ENCODE data around the gene EFCAB14. TPM values are rescaled to one million over a fixed set of nuclear protein-coding genes. Genes with fewer than 3 reads are reported as not detected.

EFCAB14 gene
- total RNA-seq, 1 donor from 2014 or later, result 41.5 TPM

DNA sequence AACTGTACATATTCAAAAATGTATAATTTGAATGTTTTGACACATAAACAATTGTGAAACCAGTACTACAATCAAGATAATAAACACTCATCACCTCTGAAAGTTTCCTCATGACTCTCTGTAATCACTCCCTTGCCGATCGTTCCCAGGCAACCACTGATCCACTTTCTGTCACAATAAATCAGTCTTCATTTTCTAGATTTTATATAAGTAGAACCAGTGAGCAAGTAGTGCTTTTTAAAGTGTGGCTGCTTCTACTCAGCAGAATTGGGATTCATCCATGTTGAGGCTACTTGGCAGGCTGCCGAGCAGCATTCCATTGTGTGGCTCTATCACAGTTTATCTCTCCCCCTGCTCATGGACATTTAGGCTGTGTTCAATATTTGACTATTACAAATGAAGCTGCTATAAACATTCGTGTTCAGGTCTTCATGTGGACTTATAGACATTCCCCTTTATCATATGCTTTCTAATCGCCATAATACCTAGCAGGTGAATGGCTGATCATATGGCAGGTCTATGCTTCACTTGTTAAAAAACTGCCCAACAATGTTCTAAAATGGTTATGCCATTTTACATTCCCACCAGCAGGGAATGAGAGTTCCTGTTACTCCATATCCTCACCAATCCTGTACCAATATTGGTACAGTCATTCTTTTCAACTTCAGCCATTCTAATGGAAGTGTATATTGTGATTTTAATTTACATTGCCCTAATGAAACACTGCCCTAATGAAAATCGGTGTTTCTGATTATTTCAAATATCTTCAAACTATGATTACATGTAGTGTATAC lies 26.7 kb downstream of the EFCAB14 start:
- TF ChIP-seq, protein P1, sequence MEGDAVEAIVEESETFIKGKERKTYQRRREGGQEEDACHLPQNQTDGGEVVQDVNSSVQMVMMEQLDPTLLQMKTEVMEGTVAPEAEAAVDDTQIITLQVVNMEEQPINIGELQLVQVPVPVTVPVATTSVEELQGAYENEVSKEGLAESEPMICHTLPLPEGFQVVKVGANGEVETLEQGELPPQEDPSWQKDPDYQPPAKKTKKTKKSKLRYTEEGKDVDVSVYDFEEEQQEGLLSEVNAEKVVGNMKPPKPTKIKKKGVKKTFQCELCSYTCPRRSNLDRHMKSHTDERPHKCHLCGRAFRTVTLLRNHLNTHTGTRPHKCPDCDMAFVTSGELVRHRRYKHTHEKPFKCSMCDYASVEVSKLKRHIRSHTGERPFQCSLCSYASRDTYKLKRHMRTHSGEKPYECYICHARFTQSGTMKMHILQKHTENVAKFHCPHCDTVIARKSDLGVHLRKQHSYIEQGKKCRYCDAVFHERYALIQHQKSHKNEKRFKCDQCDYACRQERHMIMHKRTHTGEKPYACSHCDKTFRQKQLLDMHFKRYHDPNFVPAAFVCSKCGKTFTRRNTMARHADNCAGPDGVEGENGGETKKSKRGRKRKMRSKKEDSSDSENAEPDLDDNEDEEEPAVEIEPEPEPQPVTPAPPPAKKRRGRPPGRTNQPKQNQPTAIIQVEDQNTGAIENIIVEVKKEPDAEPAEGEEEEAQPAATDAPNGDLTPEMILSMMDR (conservative IDR thresholded peaks at IDR 0.05; ENCODE audit: low read depth, low read length), result peak; percentile 25
- no peak overlapping the region for H3K4me3 ChIP-seq (ENCODE audit: low read depth, low read length)
- DNase-seq (ENCODE audit: low read depth), result no peak

DNA sequence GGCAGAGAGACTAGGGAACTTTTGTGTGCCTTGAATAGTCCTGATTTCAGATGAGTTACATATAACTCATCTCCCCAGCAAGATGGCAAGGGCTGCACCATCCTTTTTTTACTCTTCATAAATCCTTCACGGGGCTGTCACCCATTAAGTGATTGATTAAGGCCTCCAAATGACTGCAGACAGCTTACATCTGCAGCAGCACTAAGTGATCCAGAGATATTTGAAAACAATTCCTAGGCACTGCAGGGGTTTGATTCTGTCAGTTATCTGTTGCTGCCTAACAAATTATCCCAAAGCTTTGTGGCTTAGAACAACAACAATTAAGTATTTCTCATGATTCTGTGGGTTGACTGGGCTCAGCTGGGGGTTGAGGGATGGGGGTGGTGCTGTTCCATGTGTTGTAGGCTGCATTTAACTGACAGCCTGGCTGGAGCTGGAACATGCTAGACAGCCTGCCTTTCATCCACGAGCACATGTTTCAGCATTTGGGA lies 27.9 kb downstream of the EFCAB14 start:
- DNase-seq (ENCODE audit: low read depth), result no peak
- TF ChIP-seq, protein P1 (conservative IDR thresholded peaks at IDR 0.05; ENCODE audit: low read depth, low read length), result no peak
- no peak overlapping the region for H3K4me3 ChIP-seq (ENCODE audit: low read depth, low read length)

DNA sequence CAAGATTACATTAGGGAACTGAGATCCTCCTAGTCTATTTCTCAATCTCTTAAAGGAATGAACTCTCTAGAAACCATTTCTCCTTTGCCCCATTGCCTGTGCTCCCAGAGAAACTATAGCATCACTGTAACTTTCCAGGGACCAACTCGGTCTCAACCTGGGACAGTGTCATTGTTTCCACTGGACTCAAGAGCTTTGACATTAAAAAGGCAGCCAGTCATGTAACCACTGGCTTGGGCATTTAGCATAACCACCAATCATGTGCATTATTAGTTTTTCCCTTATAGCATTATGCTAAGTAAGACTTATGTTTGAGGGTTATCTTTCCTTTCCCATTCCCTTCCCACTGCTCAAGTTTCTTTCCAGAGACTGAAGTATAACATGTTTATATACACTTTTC lies 29.0 kb downstream of the EFCAB14 start:
- TF ChIP-seq, protein P1 (conservative IDR thresholded peaks at IDR 0.05; ENCODE audit: low read depth, low read length), result no peak
- no peak overlapping the region for H3K4me3 ChIP-seq (ENCODE audit: low read depth, low read length)
- no peak for DNase-seq (ENCODE audit: low read depth)

DNA sequence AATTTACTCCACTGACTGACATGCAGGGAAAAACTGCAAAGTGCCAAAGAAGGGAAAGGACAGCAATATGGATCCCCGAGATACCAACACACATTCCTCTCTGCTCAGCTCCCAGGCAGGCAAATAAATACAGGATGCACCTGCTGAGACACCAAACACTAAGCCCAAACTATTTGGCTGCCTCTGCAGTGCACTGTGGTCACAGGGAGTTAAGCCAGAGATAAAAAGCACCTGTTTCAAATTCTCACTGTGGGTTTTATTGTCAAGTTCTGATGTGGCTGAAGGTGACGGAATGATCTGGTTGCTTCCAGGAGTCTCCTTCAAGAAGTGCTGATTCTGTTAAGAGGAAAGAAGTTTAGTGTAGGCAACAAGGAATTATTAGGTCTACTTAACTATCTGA lies 29.6 kb downstream of the EFCAB14 start:
- DNase-seq (ENCODE audit: low read depth), result no peak
- TF ChIP-seq, protein P1 (conservative IDR thresholded peaks at IDR 0.05; ENCODE audit: low read depth, low read length), result no peak
- no peak overlapping the region for H3K4me3 ChIP-seq (ENCODE audit: low read depth, low read length)

DNA sequence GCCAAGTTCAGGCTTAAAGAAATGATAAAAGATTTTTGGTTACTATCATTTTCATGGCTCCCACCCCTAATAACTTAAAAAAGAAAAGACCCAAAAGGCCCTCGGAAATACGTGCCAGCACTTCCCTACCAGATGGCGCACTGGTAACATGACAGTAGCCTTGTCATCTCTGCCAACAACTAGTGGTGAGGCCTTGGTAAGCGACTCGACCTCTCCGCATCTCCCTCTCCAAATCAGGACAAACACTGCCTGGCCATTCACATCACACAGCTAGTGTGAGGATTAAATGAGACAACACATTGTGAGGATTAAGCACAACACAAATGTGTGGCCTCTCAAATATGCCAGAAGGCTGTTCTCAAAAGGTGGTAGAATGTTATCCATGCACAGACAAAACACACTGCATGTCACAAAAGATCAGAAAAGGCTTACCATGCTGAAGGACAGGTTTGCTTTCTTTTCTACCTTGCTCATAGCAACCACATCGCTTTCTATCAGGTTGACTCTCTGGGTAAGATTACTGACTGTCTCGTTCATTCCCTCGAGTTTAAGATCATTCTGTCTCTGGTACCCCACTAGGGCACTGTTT lies 30.9 kb downstream of the EFCAB14 start:
- no peak overlapping the region for H3K4me3 ChIP-seq (ENCODE audit: low read depth, low read length)
- TF ChIP-seq, protein P1 (conservative IDR thresholded peaks at IDR 0.05; ENCODE audit: low read depth, low read length), result no peak
- DNase-seq (ENCODE audit: low read depth), result no peak

DNA sequence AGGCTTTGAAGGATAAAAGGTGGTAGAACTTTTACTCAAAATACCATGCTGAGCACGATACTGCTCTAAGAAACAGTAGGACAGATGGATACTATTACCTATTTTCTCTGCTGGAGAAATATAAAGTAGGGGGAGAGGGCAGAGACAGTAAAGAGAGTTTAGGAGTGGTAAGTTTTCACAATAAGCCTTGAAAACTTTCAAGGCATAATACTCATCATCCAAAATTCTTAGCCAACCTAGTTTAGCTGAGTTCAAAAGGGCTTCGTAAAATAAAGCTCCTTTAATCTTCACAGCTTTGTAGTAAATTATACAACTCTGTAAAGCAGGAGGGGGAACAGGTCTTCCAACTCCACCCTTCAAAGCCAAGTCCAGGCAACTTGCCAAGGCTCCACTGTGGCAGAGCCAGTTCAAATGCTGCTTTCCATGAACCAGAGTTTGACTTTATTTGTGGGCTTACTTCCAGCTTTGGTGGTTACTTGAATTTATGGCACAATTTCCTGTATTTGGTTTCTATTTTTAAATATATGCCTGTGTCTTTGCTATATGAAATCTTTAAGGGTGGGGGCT lies 31.7 kb downstream of the EFCAB14 start:
- TF ChIP-seq, protein P1 (conservative IDR thresholded peaks at IDR 0.05; ENCODE audit: low read depth, low read length), result no peak
- DNase-seq (ENCODE audit: low read depth), result no peak
- H3K4me3 ChIP-seq (ENCODE audit: low read depth, low read length), result no peak overlapping the region
